Naive B cell (primary cell): ENCODE data around the gene TLE1. TPM values are rescaled to one million over a fixed set of nuclear protein-coding genes. Genes with fewer than 3 reads are reported as not detected.
"Not testable (repeated sequence)": the region's sequence is repeated elsewhere in the genome, so short reads cannot be mapped to it uniquely, and the experiment has no call there.

Experiments used
- ATAC-seq, 2 donors: fragments of 150-1000 bp; cut with Tn5 transposase; 2 replicates each; pipeline ENCODE4 v1.10.0; 2021; ENCODE audit warnings: low read depth in 2 of 2, mild to moderate bottlenecking in 2 of 2, moderate library complexity in 2 of 2
- DNase-seq: peaks from one replicate; pipeline ENCODE4 v3.0.0; 2022
- H3K27ac Mint-ChIP-seq, 6 donors: one replicate each; pipeline ENCODE4 v1.8.0; 2020 to 2022; ENCODE audit warnings: mild to moderate bottlenecking in 6 of 6, mixed read lengths in 6 of 6, moderate library complexity in 5 of 6, inconsistent platforms in 2 of 6
- H3K27me3 Mint-ChIP-seq, 3 donors: one replicate each; pipeline ENCODE4 v1.8.0; 2021 to 2022; ENCODE audit warnings: mixed read lengths in 3 of 3, mild to moderate bottlenecking in 1 of 3
- H3K36me3 Mint-ChIP-seq, 2 donors: one replicate each; pipeline ENCODE4 v1.8.0; 2020 to 2022; ENCODE audit warnings: mixed read lengths in 2 of 2, inconsistent platforms in 1 of 2, mild to moderate bottlenecking in 1 of 2
- H3K4me1 Mint-ChIP-seq, 3 donors: one replicate each; pipeline ENCODE4 v1.8.0; 2020 to 2022; ENCODE audit warnings: mixed read lengths in 3 of 3, inconsistent platforms in 1 of 3, mild to moderate bottlenecking in 1 of 3, moderate library complexity in 1 of 3
- H3K4me3 Mint-ChIP-seq, 8 donors: one replicate each; pipeline ENCODE4 v1.8.0; 2020 to 2022; ENCODE audit warnings: mild to moderate bottlenecking in 8 of 8, mixed read lengths in 8 of 8, moderate library complexity in 8 of 8, inconsistent platforms in 2 of 8
- H3K9me3 Mint-ChIP-seq, 7 donors: one replicate each; pipeline ENCODE4 v1.8.0; 2020 to 2022; ENCODE audit warnings: mixed read lengths in 7 of 7, mild to moderate bottlenecking in 5 of 7, inconsistent platforms in 2 of 7, moderate library complexity in 1 of 7
- polyA plus RNA-seq, 6 donors: library from polyadenylated mRNA; unstranded; fragments of 300-500 nt; fragmentation: Illumina TruSeq; gene quantifications; one replicate each; pipeline ENCODE4 v1.2.3, GENCODE V29; 2021; ENCODE audit warnings: low read depth in 6 of 6

The TLE1 gene
- polyA plus RNA-seq, 6 donors from 2014 or later: 86.2 to 241 (median 152) TPM

- Mint-ChIP-seq H3K9me3 (peaks cover 0 to 2% (median 0%) of the 10 kb centered on the region in 7 donors), H3K4me3 (peak overlapping the region; percentile 13 to 88 (median 74)), H3K27me3 (no peaks in the 10 kb centered on the region), H3K27ac (peak overlapping the region; percentile 57 to 96 (median 84)), H3K36me3 (peaks cover 8 to 10% of the 10 kb centered on the region in 2 donors), H3K4me1 (peaks cover 66 to 71% (median 67%) of the 10 kb centered on the region in 3 donors)
- DNase-seq (peak; percentile 32), ATAC-seq (peak in 1 of 2 donors; percentile 13)
These were observed 91.8 kb downstream of the TLE1 start for GRCh38 chr9:81597419-81598122.

DNA sequence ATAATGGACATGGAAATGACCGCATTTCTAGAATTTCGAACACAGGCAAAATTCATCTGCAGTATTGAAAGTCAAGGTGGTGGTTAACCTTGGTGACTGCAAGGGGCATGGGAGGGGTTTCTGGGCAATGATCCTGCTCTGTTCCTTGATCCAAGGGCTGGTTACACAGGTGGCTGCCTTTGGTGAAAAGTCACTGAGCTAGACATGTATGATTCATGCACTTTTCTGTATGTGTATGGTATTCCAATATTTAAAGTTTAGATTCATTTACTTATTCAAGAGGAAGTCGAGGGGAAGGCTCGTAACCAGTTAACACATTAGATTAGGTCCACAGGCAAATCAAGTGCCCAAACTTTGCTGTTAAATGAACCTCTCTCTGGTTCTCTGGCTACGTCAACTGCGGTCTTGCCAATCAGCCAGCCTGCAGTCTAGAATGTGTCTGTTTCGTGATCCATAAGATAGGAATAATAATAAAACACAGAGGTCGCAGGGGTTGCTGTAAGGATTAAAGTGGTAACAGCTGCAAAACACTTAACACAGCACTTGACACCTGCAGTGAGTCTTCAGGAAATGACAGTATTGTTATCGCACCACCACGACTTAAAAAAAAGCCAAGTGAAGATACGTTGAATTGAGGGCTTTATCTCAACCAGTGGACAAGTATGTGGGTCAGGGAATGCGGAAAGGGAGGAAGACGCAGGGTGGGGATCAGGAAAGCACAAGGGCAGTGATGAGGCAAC is 92.5 kb downstream of the TLE1 start:
- peak; percentile 68 for DNase-seq
- H3K4me1 Mint-ChIP-seq: peaks cover 64 to 77% (median 67%) of the 10 kb centered on the region in 3 donors
- peak; percentile 57 to 68 for ATAC-seq
- peak overlapping the region; percentile 13 to 88 (median 74) for H3K4me3 Mint-ChIP-seq
- H3K36me3 Mint-ChIP-seq: peaks cover 5 to 6% of the 10 kb centered on the region in 2 donors
- peak overlapping the region; percentile 66 to 96 (median 87) for H3K27ac Mint-ChIP-seq
- H3K27me3 Mint-ChIP-seq: no peaks in the 10 kb centered on the region
- peaks cover 0 to 2% (median 0%) of the 10 kb centered on the region in 7 donors for H3K9me3 Mint-ChIP-seq

- H3K27me3 Mint-ChIP-seq: no peaks in the 10 kb centered on the region
- H3K27ac Mint-ChIP-seq: peak overlapping the region in 4 of 6 donors; percentile 32 to 87 (median 76)
- H3K9me3 Mint-ChIP-seq: peaks cover 0 to 2% (median 0%) of the 10 kb centered on the region in 7 donors
- H3K4me1 Mint-ChIP-seq: peaks cover 64 to 82% (median 67%) of the 10 kb centered on the region in 3 donors
- peak overlapping the region in 6 of 8 donors; percentile 61 to 87 (median 71) for H3K4me3 Mint-ChIP-seq
- DNase-seq (no peak), ATAC-seq (no peak)
- H3K36me3 Mint-ChIP-seq: peaks cover 5 to 6% of the 10 kb centered on the region in 2 donors
These were observed 93.3 kb downstream of the TLE1 start for GRCh38 chr9:81595887-81596543.

DNA sequence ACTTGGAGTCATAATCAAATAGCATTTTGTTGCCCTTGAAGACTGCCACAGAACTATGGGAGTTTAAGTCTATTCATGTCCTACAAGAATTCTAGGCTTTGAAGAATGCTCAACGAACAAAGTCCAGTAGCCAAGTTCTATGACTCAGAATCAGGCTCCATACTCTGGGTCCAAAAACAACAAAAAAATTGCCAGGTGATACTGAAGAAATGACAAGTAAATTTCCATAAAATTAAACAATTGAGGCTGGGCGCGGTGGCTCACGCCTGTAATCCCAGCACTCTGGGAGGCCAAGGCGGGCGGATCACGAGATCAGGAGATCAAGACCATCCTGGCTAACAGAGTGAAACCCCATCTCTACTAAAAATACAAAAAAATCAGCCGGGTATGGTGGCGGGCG is 94.1 kb downstream of the TLE1 start:
- DNase-seq, H3K4me3 Mint-ChIP-seq, ATAC-seq, H3K27me3 Mint-ChIP-seq, H3K9me3 Mint-ChIP-seq, H3K36me3 Mint-ChIP-seq: not testable (repeated sequence)
- Mint-ChIP-seq H3K4me1 (peaks cover 64 to 79% (median 67%) of the 10 kb centered on the region in 3 donors), H3K27ac (peak overlapping the region in 3 of 6 donors; percentile 3 to 29 (median 6))

- no peaks in the 10 kb centered on the region for H3K27me3 Mint-ChIP-seq
- peak overlapping the region in 5 of 6 donors; percentile 6 to 86 (median 65) for H3K27ac Mint-ChIP-seq
These were observed 94.9 kb downstream of the TLE1 start for GRCh38 chr9:81594415-81594814.

DNA sequence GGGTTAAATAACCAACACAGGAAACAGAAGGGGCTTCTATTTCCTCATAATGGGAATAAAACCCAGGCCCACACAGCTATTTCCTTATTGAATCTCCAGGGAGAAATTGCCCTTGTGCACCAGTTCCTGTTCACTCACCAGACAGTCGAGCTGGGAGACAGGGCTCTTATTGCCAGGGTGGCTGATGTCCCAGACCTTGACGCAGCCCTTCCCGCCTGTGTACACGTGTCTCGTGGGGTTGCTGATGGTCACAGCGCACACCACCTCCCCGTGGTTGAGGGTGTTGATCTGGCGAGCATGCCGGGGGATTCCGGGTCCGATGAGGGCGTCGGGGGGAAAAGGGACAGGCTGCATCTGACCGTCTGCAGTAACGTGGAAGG is 96.5 kb downstream of the TLE1 start:
- H3K4me3 Mint-ChIP-seq: peak overlapping the region; percentile 23 to 76 (median 61)
- H3K27me3 Mint-ChIP-seq: no peaks in the 10 kb centered on the region
- H3K9me3 Mint-ChIP-seq: peaks cover 0 to 2% (median 0%) of the 10 kb centered on the region in 7 donors
- H3K4me1 Mint-ChIP-seq: peaks cover 44 to 56% (median 49%) of the 10 kb centered on the region in 3 donors
- ATAC-seq (peak; percentile 51 to 62), DNase-seq (peak; percentile 44)
- peaks cover 15 to 21% of the 10 kb centered on the region in 2 donors for H3K36me3 Mint-ChIP-seq
- H3K27ac Mint-ChIP-seq: peak overlapping the region in 3 of 6 donors; percentile 54 to 88 (median 76)

More at GRCh38 chr9:81594415-81594814, 94.9 kb downstream of the TLE1 start:
- H3K36me3 Mint-ChIP-seq: peaks cover 13 to 14% of the 10 kb centered on the region in 2 donors
- ATAC-seq (peak in 1 of 2 donors; percentile 29), DNase-seq (no peak)
- peaks cover 58 to 70% (median 59%) of the 10 kb centered on the region in 3 donors for H3K4me1 Mint-ChIP-seq
- H3K9me3 Mint-ChIP-seq: peaks cover 0 to 2% (median 0%) of the 10 kb centered on the region in 7 donors
- peak overlapping the region in 4 of 8 donors; percentile 13 to 82 (median 20) for H3K4me3 Mint-ChIP-seq

DNA sequence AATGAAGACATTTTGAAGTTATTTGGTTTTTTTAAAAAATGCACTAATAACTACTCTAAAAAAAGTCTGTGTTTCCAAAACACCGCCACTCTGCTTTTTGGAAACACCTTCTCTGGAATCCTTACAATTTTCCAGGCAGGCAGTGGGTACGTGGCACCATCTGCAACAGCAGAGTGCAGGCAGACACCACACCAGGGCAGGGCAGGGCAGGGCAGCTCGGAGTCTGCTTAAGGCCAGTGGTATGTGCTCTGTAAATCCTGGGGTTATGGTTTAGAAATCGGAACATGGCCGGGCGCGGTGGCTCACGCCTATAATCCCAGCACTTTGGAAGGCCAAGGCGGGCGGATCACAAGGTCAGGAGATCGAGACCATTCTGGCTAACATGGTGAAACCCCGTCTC is 97.6 kb downstream of the TLE1 start:
- no peaks in the 10 kb centered on the region for H3K27me3 Mint-ChIP-seq
- peak overlapping the region in 2 of 6 donors; percentile 15 to 22 for H3K27ac Mint-ChIP-seq
- H3K9me3 Mint-ChIP-seq: peaks cover 0 to 2% (median 0%) of the 10 kb centered on the region in 7 donors
- DNase-seq (no peak), ATAC-seq (no peak)
- peaks cover 25 to 30% of the 10 kb centered on the region in 2 donors for H3K36me3 Mint-ChIP-seq
- H3K4me3 Mint-ChIP-seq: no peak overlapping the region
- H3K4me1 Mint-ChIP-seq: peaks cover 33 to 45% (median 38%) of the 10 kb centered on the region in 3 donors

GRCh38 chr9:81590688-81591087 is 98.7 kb downstream of the TLE1 start:
- peaks cover 25 to 32% of the 10 kb centered on the region in 2 donors for H3K36me3 Mint-ChIP-seq
- peak overlapping the region in 2 of 6 donors; percentile 78 to 84 for H3K27ac Mint-ChIP-seq
- peak overlapping the region in 1 of 8 donors; percentile 15 for H3K4me3 Mint-ChIP-seq
- peaks cover 22 to 34% (median 27%) of the 10 kb centered on the region in 3 donors for H3K4me1 Mint-ChIP-seq
- H3K9me3 Mint-ChIP-seq: peaks cover 0 to 2% (median 0%) of the 10 kb centered on the region in 7 donors
- H3K27me3 Mint-ChIP-seq: no peaks in the 10 kb centered on the region
- DNase-seq (no peak), ATAC-seq (no peak)

DNA sequence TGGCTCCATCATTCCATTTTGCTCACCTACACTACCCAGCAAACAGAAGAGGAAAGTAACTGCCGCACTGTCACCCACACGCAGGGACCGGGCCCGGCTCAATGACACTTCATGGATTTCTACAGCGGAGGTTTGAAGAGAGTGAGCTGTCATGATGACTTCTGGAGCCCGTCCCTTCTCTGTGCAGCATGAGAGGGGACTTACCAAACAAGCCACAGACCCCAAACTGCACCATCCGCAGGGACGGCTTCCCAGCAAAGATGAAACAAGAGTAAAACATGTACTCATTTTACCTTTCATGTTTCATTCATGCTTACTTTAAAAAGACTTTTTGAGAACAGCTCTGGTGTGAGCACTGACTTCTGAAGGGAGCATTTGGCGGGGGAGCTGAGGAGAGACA is 99.5 kb downstream of the TLE1 start:
- ATAC-seq: no peak
- Mint-ChIP-seq H3K36me3 (peaks cover 33 to 41% of the 10 kb centered on the region in 2 donors), H3K4me1 (peaks cover 19 to 33% (median 22%) of the 10 kb centered on the region in 3 donors), H3K4me3 (no peak overlapping the region), H3K27ac (no peak overlapping the region), H3K27me3 (no peaks in the 10 kb centered on the region), H3K9me3 (peaks cover 0 to 2% (median 0%) of the 10 kb centered on the region in 7 donors)
- no peak for DNase-seq

- Mint-ChIP-seq H3K36me3 (peaks cover 37 to 43% of the 10 kb centered on the region in 2 donors), H3K27me3 (no peaks in the 10 kb centered on the region), H3K27ac (peak overlapping the region in 2 of 6 donors; percentile 30 to 36), H3K9me3 (peaks cover 0 to 2% (median 0%) of the 10 kb centered on the region in 7 donors), H3K4me3 (no peak overlapping the region), H3K4me1 (peaks cover 15 to 29% (median 18%) of the 10 kb centered on the region in 3 donors)
- ATAC-seq (no peak), DNase-seq (no peak)
These were observed 100.0 kb downstream of the TLE1 start for GRCh38 chr9:81589392-81589791.

- H3K36me3 Mint-ChIP-seq: peaks cover 43 to 44% of the 10 kb centered on the region in 2 donors
These were observed 101.0 kb downstream of the TLE1 start for GRCh38 chr9:81588148-81588871.

DNA sequence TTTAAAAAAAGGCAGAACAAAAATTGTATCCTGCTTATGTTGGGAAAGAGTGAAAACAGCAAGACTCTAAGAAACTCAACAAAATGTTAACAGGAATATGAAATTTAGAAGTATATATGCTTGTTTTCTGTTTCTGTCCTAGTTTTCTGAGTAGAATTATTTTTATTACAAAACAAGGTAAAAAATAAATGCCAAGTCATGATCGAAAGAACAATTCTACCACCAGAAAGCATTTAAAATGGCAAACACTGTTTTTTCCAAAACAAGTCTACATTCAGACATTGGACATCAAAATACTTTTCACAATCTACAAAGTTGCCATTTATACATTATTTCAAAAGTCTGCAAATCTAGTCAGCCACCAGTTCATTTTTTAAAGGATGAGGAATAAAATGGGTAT is 102.6 kb downstream of the TLE1 start:
- Mint-ChIP-seq H3K9me3 (no peaks in the 10 kb centered on the region), H3K36me3 (peaks cover 44 to 55% of the 10 kb centered on the region in 2 donors), H3K4me1 (peaks cover 0 to 6% (median 4%) of the 10 kb centered on the region in 3 donors), H3K27ac (no peak overlapping the region), H3K27me3 (no peaks in the 10 kb centered on the region), H3K4me3 (no peak overlapping the region)
- ATAC-seq (no peak), DNase-seq (no peak)

More at GRCh38 chr9:81588148-81588871, 101.0 kb downstream of the TLE1 start:
- H3K4me1 Mint-ChIP-seq: peaks cover 6 to 18% (median 10%) of the 10 kb centered on the region in 3 donors
- H3K27ac Mint-ChIP-seq: no peak overlapping the region
- H3K9me3 Mint-ChIP-seq: no peaks in the 10 kb centered on the region
- no peak overlapping the region for H3K4me3 Mint-ChIP-seq
- ATAC-seq (no peak), DNase-seq (no peak)
- H3K27me3 Mint-ChIP-seq: no peaks in the 10 kb centered on the region
